ENCODE data around the gene GSE1.

- TF ChIP-seq CTCF (conservative IDR thresholded peaks at IDR 0.05) = no peak
- no peak for TF ChIP-seq ZFX (IDR thresholded peaks at IDR 0.05)
Observed at GRCh38 chr16:85641305-85641704, 28.2 kb downstream of the GSE1 start.

Measured in C4-2B (cell line).